OCI-LY1 (cell line): ENCODE measurements around the gene SETD1A.

ENCODE experiments used
- EZH2 ChIP-seq: fragments of 200-600 bp; sonication (generic), shearing (Covaris generic); IDR thresholded peaks from 2 replicates; pipeline ENCODE4 v1.8.0; 2017; ENCODE audit warnings: borderline replicate concordance, mixed run types, mild to moderate bottlenecking, antibody characterized with exemption, low read length, moderate library complexity, mixed read lengths
- TF ChIP-seq, protein P1 (sequence below): fragments of 200-600 bp; sonication (generic), shearing (Covaris generic); IDR thresholded peaks from 2 replicates; pipeline ENCODE4 v1.5.1; 2017; ENCODE audit warnings: mild to moderate bottlenecking, antibody characterized with exemption, low read length, moderate library complexity, mixed read lengths

DNA sequence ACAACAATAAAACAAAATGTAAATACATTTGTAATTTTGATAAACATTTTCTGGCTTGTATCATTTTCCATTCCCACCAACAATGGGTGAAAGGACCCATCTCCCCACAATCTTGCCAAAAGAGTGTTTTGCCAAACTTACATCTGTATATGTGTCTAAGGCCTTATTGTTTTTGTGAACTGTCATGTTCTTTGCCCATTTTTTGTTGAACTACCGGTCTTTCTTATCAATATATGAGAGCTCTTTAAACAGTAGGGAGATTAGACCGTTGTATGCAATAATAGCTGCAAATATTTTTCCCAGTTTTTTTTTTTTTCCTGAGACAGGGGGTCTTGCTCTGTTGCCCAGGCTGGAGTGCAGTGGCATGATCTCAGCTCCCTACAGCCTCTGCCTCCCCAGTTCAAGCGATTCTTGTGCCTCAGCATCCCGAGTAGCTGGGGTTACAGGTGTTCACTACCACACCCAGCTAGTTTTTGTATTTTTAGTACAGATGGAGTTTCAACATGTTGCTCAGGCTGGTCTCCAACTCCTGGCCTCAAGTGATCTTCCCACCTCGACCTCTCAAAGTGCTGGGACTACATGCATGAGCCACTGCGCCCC is 66.2 kb downstream of the SETD1A start:
- TF ChIP-seq, protein P1, sequence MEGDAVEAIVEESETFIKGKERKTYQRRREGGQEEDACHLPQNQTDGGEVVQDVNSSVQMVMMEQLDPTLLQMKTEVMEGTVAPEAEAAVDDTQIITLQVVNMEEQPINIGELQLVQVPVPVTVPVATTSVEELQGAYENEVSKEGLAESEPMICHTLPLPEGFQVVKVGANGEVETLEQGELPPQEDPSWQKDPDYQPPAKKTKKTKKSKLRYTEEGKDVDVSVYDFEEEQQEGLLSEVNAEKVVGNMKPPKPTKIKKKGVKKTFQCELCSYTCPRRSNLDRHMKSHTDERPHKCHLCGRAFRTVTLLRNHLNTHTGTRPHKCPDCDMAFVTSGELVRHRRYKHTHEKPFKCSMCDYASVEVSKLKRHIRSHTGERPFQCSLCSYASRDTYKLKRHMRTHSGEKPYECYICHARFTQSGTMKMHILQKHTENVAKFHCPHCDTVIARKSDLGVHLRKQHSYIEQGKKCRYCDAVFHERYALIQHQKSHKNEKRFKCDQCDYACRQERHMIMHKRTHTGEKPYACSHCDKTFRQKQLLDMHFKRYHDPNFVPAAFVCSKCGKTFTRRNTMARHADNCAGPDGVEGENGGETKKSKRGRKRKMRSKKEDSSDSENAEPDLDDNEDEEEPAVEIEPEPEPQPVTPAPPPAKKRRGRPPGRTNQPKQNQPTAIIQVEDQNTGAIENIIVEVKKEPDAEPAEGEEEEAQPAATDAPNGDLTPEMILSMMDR: no peak
- TF ChIP-seq EZH2: no peak
